ENCODE results near the gene LRFN3.

GRCh38 chr19:35911790-35912189, 24.4 kb upstream of the LRFN3 start:
- no peak for TF ChIP-seq POLR2A (IDR thresholded peaks at IDR 0.05; ENCODE audit: low read depth, low read length)
- TF ChIP-seq CTCF (IDR thresholded peaks at IDR 0.05 in 2 of 3, conservative IDR thresholded peaks at IDR 0.05 in 1 of 3; ENCODE audit: control insufficient read depth in 2 of 3, extremely low read depth in 1 of 3, insufficient read depth in 1 of 3, low read depth in 3 of 3, low read length in 3 of 3) = no peak
- no peak for TF ChIP-seq ATF7 (IDR thresholded peaks at IDR 0.05; ENCODE audit: low read depth)
- no peak for TF ChIP-seq EZH2 (IDR thresholded peaks at IDR 0.05; ENCODE audit: borderline replicate concordance, control insufficient read depth, low read depth, low read length)
- TF ChIP-seq JUNB (IDR thresholded peaks at IDR 0.05) = no peak
- no peak for TF ChIP-seq CBFB (IDR thresholded peaks at IDR 0.05; ENCODE audit: low read depth)
- TF ChIP-seq BCL11A (IDR thresholded peaks at IDR 0.05; ENCODE audit: low read depth, low read length) = no peak
- TF ChIP-seq TBL1XR1 (IDR thresholded peaks at IDR 0.05; ENCODE audit: low read depth, low read length) = no peak
- TF ChIP-seq E4F1 (IDR thresholded peaks at IDR 0.05; ENCODE audit: borderline replicate concordance, partially characterized antibody) = no peak
- TF ChIP-seq YY1 (IDR thresholded peaks at IDR 0.05; ENCODE audit: low read depth, low read length) = no peak
- no peak for TF ChIP-seq ELK1 (IDR thresholded peaks at IDR 0.05; ENCODE audit: low read depth, low read length)

Data from GM12878 (cell line).